Esophagus squamous epithelium (tissue), 4 donors: Measurements from ENCODE around the gene S100A9.

Source experiments
- CTCF ChIP-seq, 6 experiments: fragments of 450-650 bp in 4 of 6; fragments of 200-600 bp in 2 of 6; sonication (generic) in 2 of 6; IDR thresholded peaks; one replicate each; pipeline ENCODE4 v1.5.1; 2016 to 2019; ENCODE audit warnings: antibody characterized with exemption in 6 of 6, mild to moderate bottlenecking in 4 of 6, moderate library complexity in 4 of 6
- POLR2A ChIP-seq, 4 donors: fragments of 450-650 bp; IDR thresholded peaks; one replicate each; pipeline ENCODE4 v1.6.1; 2017; ENCODE audit warnings: antibody characterized with exemption in 4 of 4, mild to moderate bottlenecking in 4 of 4, moderate library complexity in 3 of 4

- TF ChIP-seq CTCF (IDR thresholded peaks at IDR 0.05) (no peak), POLR2A (IDR thresholded peaks at IDR 0.05) (no peak)
Measured at GRCh38 chr1:153312570-153313186, 45.0 kb upstream of the S100A9 start, which contains the start of gene PGLYRP3.
